ENCODE results near the gene CEACAM19.

DNA sequence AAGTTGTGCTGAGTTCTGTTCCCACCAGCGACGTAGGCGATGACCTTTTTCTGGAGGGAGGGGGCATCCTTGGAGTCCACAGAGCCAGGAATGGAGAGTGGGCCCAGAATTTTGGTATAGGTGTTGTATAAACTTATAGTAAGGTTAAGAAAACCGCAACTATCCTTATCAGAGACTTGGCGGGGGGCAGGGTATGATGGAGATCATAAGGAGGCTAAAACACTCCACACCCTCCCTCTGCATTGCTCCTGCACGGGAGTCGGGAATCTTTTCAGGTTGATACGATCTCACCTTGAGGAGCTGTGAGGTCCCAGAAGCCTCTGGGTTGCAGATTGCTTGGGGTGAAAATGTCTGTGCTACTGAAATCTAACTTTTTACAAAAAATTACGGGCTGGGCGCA, 6.3 kb upstream of the CEACAM19 start:
- TF ChIP-seq, protein P1, sequence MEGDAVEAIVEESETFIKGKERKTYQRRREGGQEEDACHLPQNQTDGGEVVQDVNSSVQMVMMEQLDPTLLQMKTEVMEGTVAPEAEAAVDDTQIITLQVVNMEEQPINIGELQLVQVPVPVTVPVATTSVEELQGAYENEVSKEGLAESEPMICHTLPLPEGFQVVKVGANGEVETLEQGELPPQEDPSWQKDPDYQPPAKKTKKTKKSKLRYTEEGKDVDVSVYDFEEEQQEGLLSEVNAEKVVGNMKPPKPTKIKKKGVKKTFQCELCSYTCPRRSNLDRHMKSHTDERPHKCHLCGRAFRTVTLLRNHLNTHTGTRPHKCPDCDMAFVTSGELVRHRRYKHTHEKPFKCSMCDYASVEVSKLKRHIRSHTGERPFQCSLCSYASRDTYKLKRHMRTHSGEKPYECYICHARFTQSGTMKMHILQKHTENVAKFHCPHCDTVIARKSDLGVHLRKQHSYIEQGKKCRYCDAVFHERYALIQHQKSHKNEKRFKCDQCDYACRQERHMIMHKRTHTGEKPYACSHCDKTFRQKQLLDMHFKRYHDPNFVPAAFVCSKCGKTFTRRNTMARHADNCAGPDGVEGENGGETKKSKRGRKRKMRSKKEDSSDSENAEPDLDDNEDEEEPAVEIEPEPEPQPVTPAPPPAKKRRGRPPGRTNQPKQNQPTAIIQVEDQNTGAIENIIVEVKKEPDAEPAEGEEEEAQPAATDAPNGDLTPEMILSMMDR (IDR thresholded peaks at IDR 0.05): no peak
- TF ChIP-seq POLR2A (IDR thresholded peaks at IDR 0.05): no peak
